WTC11 (cell line): ENCODE measurements around the gene TMEM81.
A peak's percentile ranks its signal among the peaks of the same experiment; 100 is the strongest.

ENCODE experiments used
- SMAD3 ChIP-seq: sonication (generic); formaldehyde crosslinking; IDR thresholded peaks from 2 replicates; pipeline ENCODE4 v1.8.0; 2022; ENCODE audit warnings: missing genetic modification reagents, mild to moderate bottlenecking, borderline replicate concordance
- TF ChIP-seq, protein P1 (sequence below): sonication (generic); formaldehyde crosslinking; IDR thresholded peaks from 2 replicates; pipeline ENCODE4 v1.8.0; 2022; ENCODE audit warnings: missing genetic modification reagents

DNA sequence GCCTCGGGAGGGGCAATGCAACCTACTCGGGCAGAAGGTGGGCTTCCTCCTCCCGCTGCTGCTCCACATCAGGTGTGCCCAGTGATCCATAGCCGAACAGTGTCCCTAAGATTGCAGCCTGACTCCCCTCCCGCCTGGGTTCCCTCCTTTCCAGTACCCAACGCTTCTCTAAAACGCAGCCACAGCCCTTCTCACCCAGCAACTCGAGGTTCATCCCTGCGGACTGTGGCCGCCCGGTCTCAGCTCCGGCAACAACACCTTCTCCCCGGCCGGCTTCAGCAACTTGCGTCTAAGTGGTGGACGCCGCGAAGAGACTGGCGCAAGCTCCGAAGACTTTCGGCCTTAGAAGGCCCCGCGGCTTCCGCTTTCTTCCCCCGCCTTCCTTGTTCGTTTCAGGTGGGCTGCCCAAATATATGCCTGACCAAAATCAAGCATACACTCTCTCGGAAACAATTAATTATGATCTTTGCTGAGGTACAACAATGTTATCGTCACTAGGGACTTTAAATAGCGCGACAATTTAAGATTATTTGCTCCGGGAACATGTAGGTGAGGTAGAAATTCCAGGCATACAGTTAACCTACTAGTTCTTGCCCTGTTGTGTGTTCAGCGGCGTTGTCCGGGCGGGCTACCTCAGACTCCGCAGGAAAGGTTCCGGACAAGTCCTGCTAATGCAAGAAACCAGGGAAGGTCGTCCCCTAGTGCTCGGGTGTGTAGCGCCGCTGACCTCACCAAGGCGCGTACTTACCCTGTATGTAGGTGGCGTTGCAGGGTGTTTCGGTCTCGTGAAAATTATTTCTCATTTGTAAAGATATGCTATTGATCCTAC lies 37.6 kb upstream of the TMEM81 start, which contains the start of gene RBBP5:
- TF ChIP-seq, protein P1, sequence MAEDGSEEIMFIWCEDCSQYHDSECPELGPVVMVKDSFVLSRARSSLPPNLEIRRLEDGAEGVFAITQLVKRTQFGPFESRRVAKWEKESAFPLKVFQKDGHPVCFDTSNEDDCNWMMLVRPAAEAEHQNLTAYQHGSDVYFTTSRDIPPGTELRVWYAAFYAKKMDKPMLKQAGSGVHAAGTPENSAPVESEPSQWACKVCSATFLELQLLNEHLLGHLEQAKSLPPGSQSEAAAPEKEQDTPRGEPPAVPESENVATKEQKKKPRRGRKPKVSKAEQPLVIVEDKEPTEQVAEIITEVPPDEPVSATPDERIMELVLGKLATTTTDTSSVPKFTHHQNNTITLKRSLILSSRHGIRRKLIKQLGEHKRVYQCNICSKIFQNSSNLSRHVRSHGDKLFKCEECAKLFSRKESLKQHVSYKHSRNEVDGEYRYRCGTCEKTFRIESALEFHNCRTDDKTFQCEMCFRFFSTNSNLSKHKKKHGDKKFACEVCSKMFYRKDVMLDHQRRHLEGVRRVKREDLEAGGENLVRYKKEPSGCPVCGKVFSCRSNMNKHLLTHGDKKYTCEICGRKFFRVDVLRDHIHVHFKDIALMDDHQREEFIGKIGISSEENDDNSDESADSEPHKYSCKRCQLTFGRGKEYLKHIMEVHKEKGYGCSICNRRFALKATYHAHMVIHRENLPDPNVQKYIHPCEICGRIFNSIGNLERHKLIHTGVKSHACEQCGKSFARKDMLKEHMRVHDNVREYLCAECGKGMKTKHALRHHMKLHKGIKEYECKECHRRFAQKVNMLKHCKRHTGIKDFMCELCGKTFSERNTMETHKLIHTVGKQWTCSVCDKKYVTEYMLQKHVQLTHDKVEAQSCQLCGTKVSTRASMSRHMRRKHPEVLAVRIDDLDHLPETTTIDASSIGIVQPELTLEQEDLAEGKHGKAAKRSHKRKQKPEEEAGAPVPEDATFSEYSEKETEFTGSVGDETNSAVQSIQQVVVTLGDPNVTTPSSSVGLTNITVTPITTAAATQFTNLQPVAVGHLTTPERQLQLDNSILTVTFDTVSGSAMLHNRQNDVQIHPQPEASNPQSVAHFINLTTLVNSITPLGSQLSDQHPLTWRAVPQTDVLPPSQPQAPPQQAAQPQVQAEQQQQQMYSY (CRISPR knock-in tag): no peak
- 0 out of 2 replicates have a peak, but pooled peaks have one; percentile 54 for TF ChIP-seq SMAD3
